ENCODE results near the gene ELL. TPM values are rescaled to one million over a fixed set of nuclear protein-coding genes. Genes with fewer than 3 reads are reported as not detected.

Gene ELL
- polyA plus RNA-seq, 1 donor from 2014 or later: 7.2 TPM

- Histone ChIP-seq H3K9me2 (ENCODE audit: insufficient read depth, low read length) (no peaks in the 10 kb centered on the region), H3K4me2 (ENCODE audit: low read length) (no peak overlapping the region), H4K20me1 (ENCODE audit: insufficient read depth) (no peaks in the 10 kb centered on the region), H3K4me3 (ENCODE audit: low read length) (no peak overlapping the region), H3F3A (ENCODE audit: insufficient read depth, low read length, poor library complexity, severe bottlenecking) (no peaks in the 10 kb centered on the region), H3K9ac (ENCODE audit: low read length) (no peak overlapping the region), H3K27ac (ENCODE audit: low read length) (no peak overlapping the region), H3K36me3 (ENCODE audit: insufficient read depth, low read length) (no peaks in the 10 kb centered on the region), H3K27me3 (ENCODE audit: insufficient read depth, low read depth, low read length) (no peaks in the 10 kb centered on the region), H3K79me2 (replicated peaks; ENCODE audit: insufficient read depth, low read length) (no peaks in the 10 kb centered on the region), H2AFZ (ENCODE audit: low read depth, low read length) (no peak overlapping the region), H3K9me3 (ENCODE audit: low read length) (no peaks in the 10 kb centered on the region)
- TF ChIP-seq EZH2 (IDR thresholded peaks at IDR 0.05; ENCODE audit: borderline replicate concordance, insufficient read depth, low read length, poor library complexity, severe bottlenecking) (no peak), TAF1 (IDR thresholded peaks at IDR 0.05; ENCODE audit: low read depth) (no peak), REST (IDR thresholded peaks at IDR 0.05; ENCODE audit: borderline replicate concordance) (no peak), RAD21 (conservative IDR thresholded peaks at IDR 0.05) (no peak), EP300 (conservative IDR thresholded peaks at IDR 0.05; ENCODE audit: poor library complexity, severe bottlenecking) (no peak), SMC3 (conservative IDR thresholded peaks at IDR 0.05; ENCODE audit: poor library complexity) (no peak), MXI1 (conservative IDR thresholded peaks at IDR 0.05; ENCODE audit: poor library complexity, severe bottlenecking) (no peak), CTCF (IDR thresholded peaks at IDR 0.05; ENCODE audit: poor library complexity, severe bottlenecking) (no peak), POLR2AphosphoS5 (IDR thresholded peaks at IDR 0.05) (no peak)
Measured at GRCh38 chr19:18401580-18402112, 120.2 kb downstream of the ELL start.

DNA sequence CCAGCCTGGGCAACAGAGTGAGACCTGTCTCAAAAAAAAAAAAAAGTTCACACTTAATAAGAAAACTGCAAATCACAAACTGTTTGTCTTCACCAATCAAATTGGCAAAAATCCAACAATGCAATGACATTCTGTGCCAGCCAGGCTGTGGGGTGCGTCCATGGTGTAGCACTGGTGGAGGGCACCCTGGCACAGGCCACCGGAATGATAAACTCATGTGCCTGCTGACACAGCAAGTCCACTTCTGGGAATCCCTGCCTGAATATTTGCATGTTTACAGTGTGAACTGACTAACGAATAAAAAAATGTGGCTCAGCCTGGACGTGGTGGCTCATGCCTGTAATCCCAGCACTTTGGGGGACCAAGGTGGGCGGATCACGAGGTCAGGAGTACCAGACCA, 122.9 kb downstream of the ELL start:
- Histone ChIP-seq H3K79me2 (replicated peaks; ENCODE audit: insufficient read depth, low read length) (no peaks in the 10 kb centered on the region), H3K9me2 (ENCODE audit: insufficient read depth, low read length) (no peaks in the 10 kb centered on the region), H4K20me1 (ENCODE audit: insufficient read depth) (no peaks in the 10 kb centered on the region), H3K9ac (ENCODE audit: low read length) (no peak overlapping the region), H2AFZ (ENCODE audit: low read depth, low read length) (no peak overlapping the region), H3K4me2 (ENCODE audit: low read length) (no peak overlapping the region), H3K27ac (ENCODE audit: low read length) (no peak overlapping the region), H3F3A (ENCODE audit: insufficient read depth, low read length, poor library complexity, severe bottlenecking) (no peaks in the 10 kb centered on the region), H3K9me3 (ENCODE audit: low read length) (no peaks in the 10 kb centered on the region), H3K36me3 (ENCODE audit: insufficient read depth, low read length) (no peaks in the 10 kb centered on the region), H3K4me3 (ENCODE audit: low read length) (no peak overlapping the region), H3K27me3 (ENCODE audit: insufficient read depth, low read depth, low read length) (no peaks in the 10 kb centered on the region)
- TF ChIP-seq RAD21 (conservative IDR thresholded peaks at IDR 0.05) (no peak), REST (IDR thresholded peaks at IDR 0.05; ENCODE audit: borderline replicate concordance) (no peak), SMC3 (conservative IDR thresholded peaks at IDR 0.05; ENCODE audit: poor library complexity) (no peak), EZH2 (IDR thresholded peaks at IDR 0.05; ENCODE audit: borderline replicate concordance, insufficient read depth, low read length, poor library complexity, severe bottlenecking) (no peak), TAF1 (IDR thresholded peaks at IDR 0.05; ENCODE audit: low read depth) (no peak)
